Panc1 (cell line): ENCODE measurements around the gene SIRPD. TPM values are rescaled to one million over a fixed set of nuclear protein-coding genes. Genes with fewer than 3 reads are reported as not detected.

Experiments
- ATAC-seq: fragments of 200-7000 bp; cut with Tn5 transposase; 2 replicates; pipeline ENCODE4 v1.9.1; 2020; ENCODE audit warnings: mild to moderate bottlenecking, moderate library complexity
- BruUV-seq: library from RNA; stranded (reverse); fragments of 400-500 nt; replicated peaks from 2 replicates; lab custom pipeline; 2021; lab: Mats Ljungman, UMichigan
- CTCF ChIA-PET: fragments of 300-600 bp; sonication (Branson Sonifier 250); formaldehyde crosslinking; loops from one replicate; lab custom pipeline; 2022; ENCODE audit warnings: antibody characterized with exemption; lab: Charles Lee
- POLR2A ChIA-PET: fragments of 300-600 bp; sonication (Branson Sonifier 250); formaldehyde crosslinking; loops from one replicate; lab custom pipeline; 2022; ENCODE audit warnings: antibody characterized with exemption; lab: Charles Lee
- DNase-seq: peaks from one replicate; pipeline ENCODE4 v3.0.0-alpha.2; 2010; ENCODE audit warnings: low read depth, low spot score
- H3K27ac ChIP-seq: 2 replicates; pipeline ENCODE4 v1.5.1; 2011; ENCODE audit warnings: mild to moderate bottlenecking, low read length, inconsistent platforms
- H3K27me3 ChIP-seq: fragments of 200-500 bp; sonication (Bioruptor generic); 2 replicates; pipeline ENCODE4 v1.6.0; 2014; ENCODE audit warnings: low read length, inconsistent platforms; ENCODE audit not compliant: control insufficient read depth, insufficient read depth
- H3K36me3 ChIP-seq: fragments of 200-500 bp; sonication (Bioruptor generic); 2 replicates; pipeline ENCODE4 v1.5.1; 2014; ENCODE audit warnings: inconsistent platforms, mild to moderate bottlenecking, low read length, moderate library complexity; ENCODE audit not compliant: control insufficient read depth, insufficient read depth
- H3K4me1 ChIP-seq: 2 replicates; pipeline ENCODE4 v1.5.1; 2011; ENCODE audit warnings: inconsistent platforms, mild to moderate bottlenecking, low read length, moderate library complexity; ENCODE audit not compliant: control insufficient read depth, insufficient read depth
- H3K4me3 ChIP-seq, 2 experiments: 2 replicates each; pipeline ENCODE4 v1.5.1; 2011 to 2012; ENCODE audit warnings: low read depth in 2 of 2, low read length in 2 of 2, mild to moderate bottlenecking in 2 of 2, inconsistent platforms in 1 of 2, moderate library complexity in 1 of 2
- H3K9me3 ChIP-seq: fragments of 200-500 bp; sonication (Bioruptor generic); 2 replicates; pipeline ENCODE4 v1.5.1; 2014; ENCODE audit warnings: low read depth, mild to moderate bottlenecking, inconsistent platforms, low read length, moderate library complexity; ENCODE audit not compliant: control insufficient read depth, insufficient read depth
- CTCF ChIP-seq: fragments of 450-650 bp; IDR thresholded peaks from 2 replicates; pipeline ENCODE4 v1.5.1; 2017; ENCODE audit warnings: mild to moderate bottlenecking
- POLR2AphosphoS5 ChIP-seq: IDR thresholded peaks from 2 replicates; pipeline ENCODE4 v1.6.1; 2012; ENCODE audit warnings: mild to moderate bottlenecking, low read depth, low read length, moderate library complexity
- REST ChIP-seq, 2 experiments: IDR thresholded peaks; 2 replicates each; pipeline ENCODE4 v1.6.1; 2011 to 2012; ENCODE audit warnings: low read depth in 2 of 2, control low read depth in 1 of 2, low read length in 1 of 2, mild to moderate bottlenecking in 1 of 2, moderate library complexity in 1 of 2; ENCODE audit not compliant: insufficient read depth in 1 of 2
- SIN3A ChIP-seq: IDR thresholded peaks from 2 replicates; pipeline ENCODE4 v1.6.1; 2012; ENCODE audit warnings: low read depth, mild to moderate bottlenecking, low read length, moderate library complexity, borderline replicate concordance; ENCODE audit not compliant: insufficient read depth
- TCF7L2 ChIP-seq: IDR thresholded peaks from 2 replicates; pipeline ENCODE4 v1.6.1; 2011; ENCODE audit warnings: mild to moderate bottlenecking, low read depth, low read length, inconsistent platforms
- in situ Hi-C: cut with HindIII; loops from 2 replicates; pipeline ENCODE4 v1.10.0; 2016; ENCODE audit warnings: low sequenced_read_pairs, low pct_unique_long_range_greater_than_20kb
- intact Hi-C: fragments of 100-400 bp; cut with micrococcal nuclease; formaldehyde crosslinking; loops from one replicate; pipeline ENCODE4 v1.10.0; 2022; ENCODE audit not compliant: unreplicated experiment
- total RNA-seq: library from RNA; stranded (reverse); gene quantifications from one replicate; pipeline ENCODE4 v1.2.1, GENCODE V29; 2021; ENCODE audit not compliant: unreplicated experiment

Gene SIRPD
- total RNA-seq, 1 experiment from 2014 or later: not detected

GRCh38 chr20:1489764-1490436, 67.6 kb downstream of the SIRPD start:
- Histone ChIP-seq H3K27ac (no peak overlapping the region), H3K27me3 (peaks cover 35% of the 10 kb centered on the region), H3K4me3 (no peak overlapping the region), H3K9me3 (no peaks in the 10 kb centered on the region), H3K4me1 (no peaks in the 10 kb centered on the region), H3K36me3 (no peaks in the 10 kb centered on the region)
- DNase-seq (no peak), ATAC-seq (no peak)
- ChIA-PET POLR2A (interaction anchor here (0.8 kb wide), 1 partner anchor 430 kb away, joined by 3 read pairs; no protein-coding TSS in a partner anchor), CTCF (interaction anchor here (0.8 kb wide), 1 partner anchor 14 kb away, joined by 3 read pairs; no protein-coding TSS in a partner anchor)
- intact Hi-C loops (no loop called here), in situ Hi-C loops (no loop called here)
- TF ChIP-seq SIN3A (no peak), POLR2AphosphoS5 (no peak), TCF7L2 (no peak), CTCF (no peak), REST (IDR thresholded peaks at IDR 0.05; ENCODE audit: insufficient read depth in 1 of 2, low read depth in 2 of 2, low read length in 1 of 2) (no peak)
- BruUV-seq: no TSS peak

- H3K4me3 ChIP-seq: no peak overlapping the region
- H3K4me1 ChIP-seq: no peaks in the 10 kb centered on the region
- ChIA-PET POLR2A (interaction anchor here (0.8 kb wide), 1 partner anchor 429 kb away, joined by 3 read pairs; no protein-coding TSS in a partner anchor), CTCF (interaction anchor here (0.8 kb wide), 1 partner anchor 14 kb away, joined by 3 read pairs; no protein-coding TSS in a partner anchor)
- in situ Hi-C loops (no loop called here), intact Hi-C loops (no loop called here)
- peaks cover 35% of the 10 kb centered on the region for H3K27me3 ChIP-seq
- H3K27ac ChIP-seq: no peak overlapping the region
- no peak for ATAC-seq
- no peak for DNase-seq
- no peaks in the 10 kb centered on the region for H3K36me3 ChIP-seq
- TF ChIP-seq SIN3A (no peak), CTCF (no peak), TCF7L2 (no peak), POLR2AphosphoS5 (no peak), REST (IDR thresholded peaks at IDR 0.05; ENCODE audit: insufficient read depth in 1 of 2, low read depth in 2 of 2, low read length in 1 of 2) (no peak)
- no TSS peak for BruUV-seq
- no peaks in the 10 kb centered on the region for H3K9me3 ChIP-seq
Measured at GRCh38 chr20:1489325-1489724, 68.2 kb downstream of the SIRPD start.
